Central memory CD4-positive, alpha-beta T cell (primary cell): ENCODE measurements around the gene BBS4.
"Not testable (repeated sequence)": the region's sequence is repeated elsewhere in the genome, so short reads cannot be mapped to it uniquely, and the experiment has no call there.

Experiments used
- DNase-seq: peaks from one replicate; pipeline ENCODE4 v3.0.0; 2022
- total RNA-seq, 3 experiments: gene quantifications; one replicate each; lab custom pipeline; 2026; lab: John Stamatoyannopoulos, UW

BBS4 gene
- 14.1 to 15.2 (median 14.1) reads per million in 3 experiments for total RNA-seq

- DNase-seq, result peak; percentile 83
These were observed at the start of gene BBS4, which contains the start of gene HIGD2B for GRCh38 chr15:72685925-72686794. BBS4 (plus strand) TSS chr15:72686207; CDS start chr15:72686228, 21 bp downstream. HIGD2B (minus strand) TSS chr15:72686182; CDS start chr15:72676374, 9,808 bp downstream.

GRCh38 chr15:72636519-72637282 lies 49.3 kb upstream of the BBS4 start:
- peak; percentile 27 for DNase-seq

DNA sequence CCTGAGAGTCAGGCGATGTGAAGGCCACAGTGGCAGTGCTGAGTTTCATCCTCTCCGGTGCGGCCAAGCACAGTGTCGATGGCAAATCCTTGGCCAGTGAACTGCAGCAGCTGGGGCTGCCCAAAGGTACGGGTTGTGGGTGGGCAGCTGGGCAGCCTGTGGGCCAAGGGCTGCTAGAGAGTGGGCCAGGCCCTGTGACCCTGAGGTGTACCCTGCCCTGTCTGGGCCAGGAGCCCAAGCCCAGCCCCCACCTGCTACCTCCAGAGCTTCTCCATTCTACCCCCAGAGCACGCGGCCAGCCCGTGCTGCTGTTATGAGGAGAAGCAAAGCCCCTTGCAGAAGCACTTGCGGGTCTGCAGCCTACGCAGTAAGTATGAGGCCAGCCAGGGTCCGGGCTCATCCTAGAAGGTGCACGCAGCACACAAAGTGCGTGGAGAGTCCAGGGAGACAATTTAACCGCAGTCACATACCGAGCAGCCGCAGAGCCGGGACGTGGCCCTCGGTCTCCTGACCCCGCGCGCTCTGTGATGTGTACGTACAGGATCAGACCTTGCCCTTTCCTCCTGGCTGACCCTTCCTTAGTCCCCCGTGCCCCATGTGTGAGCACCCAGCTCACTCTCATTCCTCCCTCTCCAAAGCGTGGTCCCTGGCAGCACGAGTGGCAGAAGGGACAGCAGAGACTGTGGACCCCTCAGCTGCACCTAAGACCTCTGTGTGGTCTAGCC lies 46.1 kb upstream of the BBS4 start:
- not testable (repeated sequence) for DNase-seq

DNA sequence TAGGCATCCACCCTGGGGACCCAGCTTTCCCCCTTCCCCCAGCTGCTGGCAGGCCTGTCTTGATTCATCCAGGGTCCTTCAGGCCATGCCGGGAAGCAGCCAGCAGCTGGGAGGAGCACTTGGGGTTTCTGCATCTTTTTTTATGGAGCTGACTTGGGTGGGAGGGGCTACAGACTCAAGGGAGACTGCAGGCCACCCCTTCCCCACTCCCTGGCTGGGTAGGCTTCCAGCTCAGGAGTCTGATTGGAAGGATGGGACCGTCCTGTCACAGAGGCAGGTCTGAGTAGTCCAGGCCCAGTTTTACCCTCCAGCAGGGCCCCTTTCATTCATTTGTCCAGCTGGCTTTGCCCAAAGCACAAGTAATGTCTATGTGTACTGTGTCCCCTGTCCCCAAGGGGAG lies 43.7 kb upstream of the BBS4 start:
- not testable (repeated sequence) for DNase-seq

DNA sequence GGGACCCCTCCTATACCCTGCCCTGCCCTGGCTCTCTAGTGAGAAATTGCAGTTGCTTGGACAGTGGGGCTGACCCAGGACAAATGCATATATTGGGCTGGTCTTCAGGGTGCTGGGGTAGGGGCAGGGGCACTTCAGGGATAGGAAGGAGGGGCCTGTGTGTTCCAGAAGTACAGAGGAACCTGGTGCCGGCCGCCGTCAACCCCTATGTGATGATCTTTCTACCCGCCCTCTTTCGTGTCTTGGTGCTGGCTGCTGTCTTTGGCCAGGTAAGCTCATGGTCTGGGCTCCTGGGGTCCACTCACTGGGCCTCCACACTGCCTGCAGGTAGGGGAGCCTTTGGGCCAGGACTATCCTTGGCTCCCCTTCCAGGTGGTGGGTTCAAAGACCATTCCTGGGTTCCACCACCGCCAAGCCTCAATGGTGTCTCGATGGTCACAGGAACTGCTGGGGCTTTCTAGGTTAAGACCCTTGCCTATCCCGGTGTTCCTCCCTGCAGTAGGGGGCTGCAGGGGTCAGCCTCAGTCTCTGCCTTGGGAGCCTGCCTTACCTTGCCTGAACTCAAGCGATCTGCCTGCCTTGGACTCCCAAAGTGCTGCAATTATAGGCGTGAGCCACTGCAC lies 37.3 kb upstream of the BBS4 start:
- not testable (repeated sequence) for DNase-seq

DNA sequence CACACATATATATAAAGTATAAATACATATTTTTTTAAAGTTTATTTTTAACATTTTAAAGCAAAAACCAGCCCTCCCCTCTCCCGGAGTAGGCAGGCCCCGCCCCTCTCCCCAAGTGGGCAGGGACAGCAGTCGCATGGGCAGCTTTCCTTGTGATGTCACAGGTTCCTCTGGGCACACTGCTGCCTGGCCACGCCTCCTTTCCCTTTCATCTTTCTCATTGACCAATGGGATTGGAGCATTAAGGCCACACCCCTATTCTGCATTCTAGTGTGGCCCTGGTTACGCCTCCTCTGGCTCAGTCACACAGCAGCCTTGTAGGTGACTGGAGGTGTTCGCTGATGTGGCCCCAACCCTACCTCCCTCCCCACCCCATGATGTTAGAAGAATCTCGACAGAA lies 31.6 kb upstream of the BBS4 start, which contains the start of gene GOLGA6B:
TSS of gene GOLGA6B (plus strand) at position 301 of the 400 bp plus-strand sequence. CDS start at position 342, 41 bp downstream.
- not testable (repeated sequence) for DNase-seq

GRCh38 chr15:72656014-72656413 lies 30.0 kb upstream of the BBS4 start:
- not testable (repeated sequence) for DNase-seq

- not testable (repeated sequence) for DNase-seq
These were observed 24.9 kb upstream of the BBS4 start for GRCh38 chr15:72661081-72661480.

- DNase-seq, result not testable (repeated sequence)
These were observed 22.1 kb upstream of the BBS4 start for GRCh38 chr15:72663931-72664330.

DNA sequence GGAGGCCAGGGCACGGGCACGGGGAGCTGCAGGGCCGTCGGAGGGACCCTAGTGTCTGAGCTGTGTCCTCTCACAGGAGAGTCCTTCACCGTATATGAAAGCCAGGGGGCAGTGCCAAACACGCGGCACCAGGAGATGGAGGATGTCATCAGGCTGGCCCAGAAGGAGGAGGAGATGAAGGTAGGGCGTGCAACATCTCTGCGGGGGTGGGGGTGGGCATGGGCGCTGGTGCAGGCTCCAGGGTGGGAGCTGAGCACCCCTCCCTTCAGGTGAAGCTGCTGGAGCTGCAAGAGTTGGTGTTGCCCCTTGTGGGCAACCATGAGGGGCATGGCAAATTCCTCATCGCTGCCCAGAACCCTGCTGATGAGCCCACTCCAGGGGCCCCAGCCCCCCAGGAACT lies 20.3 kb upstream of the BBS4 start:
- DNase-seq, result not testable (repeated sequence)

GRCh38 chr15:72669803-72670202 lies 16.2 kb upstream of the BBS4 start:
- not testable (repeated sequence) for DNase-seq

GRCh38 chr15:72670656-72671352 lies 15.2 kb upstream of the BBS4 start:
- DNase-seq, result peak; percentile 59

DNA sequence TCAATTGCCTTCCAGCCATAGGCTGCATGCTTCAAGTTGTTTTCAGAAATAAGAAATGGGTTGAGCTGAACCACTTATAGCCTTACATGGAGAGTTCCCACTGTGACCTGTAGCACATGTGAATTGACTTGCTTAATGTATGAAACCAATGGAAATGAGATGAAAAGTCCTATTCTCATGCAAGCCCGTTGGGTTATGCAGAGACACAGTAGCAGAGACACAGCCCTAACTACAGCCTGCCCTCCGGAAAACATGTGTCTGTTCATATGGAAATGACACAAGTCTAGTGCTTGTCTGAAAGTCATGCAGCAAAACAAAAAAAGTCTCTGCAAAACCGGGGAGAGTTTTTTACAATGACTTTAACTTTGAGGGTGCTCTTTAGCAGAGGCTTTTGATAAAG lies 14.5 kb upstream of the BBS4 start:
- DNase-seq, result no peak

DNA sequence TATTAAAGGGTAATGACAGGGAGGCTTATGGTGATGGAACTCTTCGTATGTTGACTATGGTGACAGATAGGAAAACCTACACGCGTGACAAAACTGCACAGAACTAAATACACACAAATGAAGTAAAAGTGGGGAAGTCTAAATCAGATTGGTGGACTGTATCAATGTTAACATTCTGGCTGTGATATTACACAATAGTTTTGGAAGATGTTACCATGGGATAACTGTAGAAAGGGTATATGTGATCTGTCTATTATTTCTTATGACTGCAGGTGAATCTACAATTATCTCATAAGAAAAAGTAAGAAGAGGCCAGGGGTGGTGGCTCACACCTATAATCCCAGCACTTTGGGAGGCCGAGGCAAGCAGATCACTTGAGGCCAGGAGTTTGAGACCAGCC lies 9.2 kb upstream of the BBS4 start:
- no peak for DNase-seq

- DNase-seq, result no peak
These were observed 5.1 kb upstream of the BBS4 start for GRCh38 chr15:72680931-72681330.

- no peak for DNase-seq
These were observed 3.2 kb upstream of the BBS4 start for GRCh38 chr15:72682772-72683171.

DNA sequence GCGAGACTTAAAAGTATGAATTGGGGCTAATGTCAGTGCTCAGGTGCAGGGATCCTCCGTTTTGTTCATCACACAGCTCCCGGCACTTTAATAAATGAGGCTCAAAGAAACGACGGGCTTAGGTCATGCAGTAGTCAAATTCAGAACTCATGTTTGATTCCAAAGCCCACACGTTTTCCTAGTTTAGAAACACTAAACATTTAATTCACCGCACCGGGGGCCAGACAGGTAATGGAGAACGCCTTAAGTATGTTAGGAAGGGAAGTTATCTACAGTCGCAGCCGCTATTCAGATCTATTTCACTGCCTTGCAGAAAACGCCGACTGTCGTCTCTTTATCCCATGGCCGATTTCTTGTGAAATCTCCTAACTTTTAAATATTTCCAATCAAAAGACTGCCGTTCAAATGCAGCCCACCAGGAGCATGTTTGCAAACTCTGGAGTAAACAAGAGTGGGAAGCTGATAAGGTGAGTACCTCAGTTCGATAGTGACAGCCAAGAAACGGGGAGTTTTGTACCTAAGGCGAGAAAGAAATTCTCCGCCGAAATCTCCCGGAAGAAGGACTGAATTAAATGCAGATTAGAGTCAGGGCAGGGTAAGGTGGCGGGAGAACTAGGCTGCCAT lies 594 bp upstream of the BBS4 start:
- DNase-seq, result no peak

DNA sequence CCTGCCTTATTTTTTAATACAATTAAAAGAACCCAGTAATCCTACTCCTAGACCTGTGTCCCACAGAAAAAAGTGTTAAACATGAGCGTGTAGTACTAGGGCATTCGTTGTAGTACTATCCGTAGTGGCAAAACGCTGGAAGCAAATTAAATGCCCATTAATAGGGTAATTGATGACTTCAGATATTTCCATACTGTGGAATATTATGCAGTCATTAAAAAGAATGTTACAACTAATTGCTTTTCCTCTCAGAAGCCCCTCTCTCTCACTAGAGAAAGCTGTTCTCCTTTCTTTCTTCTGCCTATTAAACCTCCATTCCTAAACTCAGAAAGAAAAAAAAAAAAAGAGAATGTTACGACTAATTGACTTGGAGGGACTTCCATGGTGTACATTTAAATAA lies 2.7 kb downstream of the BBS4 start:
- no peak for DNase-seq

DNA sequence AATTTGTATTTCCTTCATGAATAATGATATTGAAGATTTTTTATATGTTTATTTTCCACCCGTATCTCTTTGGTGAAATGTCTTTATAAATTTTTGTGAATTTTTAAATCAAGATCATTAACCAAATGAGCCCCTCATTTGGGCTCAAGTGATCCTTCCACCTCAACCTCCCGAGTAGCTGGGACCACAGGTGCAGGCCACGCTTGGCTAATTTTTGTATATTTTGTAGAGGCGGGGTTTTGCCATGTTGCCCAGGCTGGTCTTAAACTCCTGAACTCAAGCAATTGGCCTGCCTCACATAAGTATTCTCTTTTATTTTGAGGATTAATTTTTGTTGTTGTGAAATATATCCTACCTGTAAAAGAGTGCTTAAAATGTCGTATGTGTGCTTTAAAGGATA lies 4.9 kb downstream of the BBS4 start:
- no peak for DNase-seq

DNA sequence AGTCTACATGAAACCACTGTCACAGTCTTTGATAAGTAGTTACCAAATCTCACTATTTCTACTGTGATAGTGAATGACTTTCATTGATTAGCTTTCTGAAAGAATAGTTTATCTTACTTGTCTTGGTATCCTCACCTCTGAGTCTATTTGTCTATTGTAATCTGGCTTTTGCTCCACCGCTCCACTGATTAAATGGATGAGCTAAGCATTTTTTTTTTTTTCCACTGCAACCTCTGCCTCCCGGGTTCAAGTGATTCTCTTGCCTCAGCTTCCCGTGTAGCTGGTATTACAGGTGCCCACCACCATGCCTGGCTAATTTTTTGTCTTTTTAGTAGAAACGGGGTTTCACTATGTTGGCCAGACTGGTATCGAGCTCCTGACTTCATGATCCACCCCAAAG lies 12.9 kb downstream of the BBS4 start:
- no peak for DNase-seq

GRCh38 chr15:72700076-72700475 lies 14.1 kb downstream of the BBS4 start:
- no peak for DNase-seq
